K562 (cell line): ENCODE results near the gene RPUSD1. TPM values are rescaled to one million over a fixed set of nuclear protein-coding genes. Genes with fewer than 3 reads are reported as not detected.

Experiments used
- ATAC-seq: fragments of 200-7000 bp; cut with Tn5 transposase; 3 replicates; pipeline ENCODE4 v1.9.1; 2020; ENCODE audit warnings: moderate library complexity
- BruUV-seq: library from RNA; stranded (reverse); fragments of 400-500 nt; replicated peaks from 2 replicates; lab custom pipeline; 2021; lab: Mats Ljungman, UMichigan
- CTCF ChIA-PET: fragments of 300-600 bp; formaldehyde crosslinking; extraction: SDS; loops from one replicate; lab custom pipeline; 2021; ENCODE audit warnings: low intra/inter-chr PET ratio; lab: Yijun Ruan, JAX
- POLR2A ChIA-PET: fragments of 300-600, 350-650 bp; sonication (Branson Sonifier 250); formaldehyde crosslinking; extraction: SDS; loops from one replicate; lab custom pipeline; 2021; ENCODE audit warnings: antibody characterized with exemption, inconsistent platforms; lab: Yijun Ruan, JAX
- DNase-seq, 4 experiments: peaks; one replicate each; pipeline versions ENCODE4 v3.0.0 to v3.0.0-alpha.2; 2011 to 2018; ENCODE audit warnings: low spot score in 3 of 4, mixed read lengths in 3 of 4; ENCODE audit errors: extremely low read depth in 1 of 4
- FAIRE-seq: peaks from 2 replicates; lab custom pipeline; 2011; peaks lifted over from hg19 to GRCh38; lab: Jason Lieb, UNC
- H2AFZ ChIP-seq: 2 replicates; pipeline ENCODE4 v1.6.0; 2011; ENCODE audit warnings: low read depth, low read length, control low read depth, inconsistent platforms
- H3K27ac ChIP-seq: fragments of 200-600 bp; 3 replicates; pipeline ENCODE4 v1.8.0; 2011; ENCODE audit warnings: low read depth, mild to moderate bottlenecking, control low read depth, inconsistent platforms, low read length, moderate library complexity, mixed read lengths; ENCODE audit errors: extremely low read depth
- H3K27me3 ChIP-seq, 2 experiments: fragments of 300-600 bp in 1 of 2; 2 replicates in 1 of 2; 3 replicates in 1 of 2; pipeline versions ENCODE4 v1.6.0 to v1.8.0; 2011; ENCODE audit warnings: inconsistent platforms in 2 of 2, low read length in 2 of 2, mild to moderate bottlenecking in 1 of 2, mixed read lengths in 1 of 2, moderate library complexity in 1 of 2; ENCODE audit not compliant: control insufficient read depth in 2 of 2, insufficient read depth in 2 of 2
- H3K36me3 ChIP-seq: fragments of 300-600 bp; 3 replicates; pipeline ENCODE4 v1.8.0; 2011; ENCODE audit warnings: mild to moderate bottlenecking, low read length, inconsistent platforms; ENCODE audit not compliant: control insufficient read depth, insufficient read depth
- H3K4me1 ChIP-seq, 2 experiments: fragments of 200-600 bp in 1 of 2; replicated peaks in 1 of 2; 2 replicates in 1 of 2; 3 replicates in 1 of 2; pipeline versions ENCODE4 v1.5.1 to v1.8.0; 2011; ENCODE audit warnings: inconsistent platforms in 2 of 2, low read length in 2 of 2, mild to moderate bottlenecking in 1 of 2, mixed read lengths in 1 of 2, moderate library complexity in 1 of 2; ENCODE audit not compliant: control insufficient read depth in 2 of 2, insufficient read depth in 2 of 2
- H3K4me2 ChIP-seq: 2 replicates; pipeline ENCODE4 v1.6.1; 2011; ENCODE audit warnings: low read length, control low read depth, inconsistent platforms, mixed read lengths; ENCODE audit not compliant: insufficient read depth
- H3K4me3 ChIP-seq: fragments of 200-600 bp; sonication (generic), shearing (Covaris generic); 2 replicates; pipeline ENCODE4 v1.5.1; 2016; ENCODE audit warnings: control low read depth, inconsistent platforms
- H3K79me2 ChIP-seq: fragments of 200-600 bp; 3 replicates; pipeline ENCODE4 v1.8.0; 2011; ENCODE audit warnings: low read length, inconsistent platforms; ENCODE audit not compliant: control insufficient read depth, insufficient read depth
- H3K9ac ChIP-seq, 2 experiments: 2 replicates each; pipeline versions ENCODE4 v1.6.0 to v1.6.1; 2011; ENCODE audit warnings: low read depth in 2 of 2, low read length in 2 of 2, control low read depth in 1 of 2, inconsistent platforms in 1 of 2, mild to moderate bottlenecking in 1 of 2, mixed read lengths in 1 of 2; ENCODE audit not compliant: insufficient read depth in 1 of 2
- H3K9me1 ChIP-seq: one replicate; pipeline ENCODE4 v1.6.0; 2011; ENCODE audit warnings: inconsistent platforms, mild to moderate bottlenecking, low read length, moderate library complexity; ENCODE audit not compliant: control insufficient read depth, insufficient read depth
- H3K9me3 ChIP-seq: replicated peaks from 2 replicates; pipeline ENCODE4 v1.5.1; 2011; ENCODE audit warnings: low read depth, low read length, inconsistent platforms; ENCODE audit not compliant: control insufficient read depth, insufficient read depth
- H4K20me1 ChIP-seq: replicated peaks from 2 replicates; pipeline ENCODE4 v1.6.1; 2011; ENCODE audit warnings: low read length, inconsistent platforms, mixed read lengths; ENCODE audit not compliant: control insufficient read depth, insufficient read depth
- EGR1 ChIP-seq: fragments of 450-650 bp; conservative IDR thresholded peaks from 2 replicates; pipeline ENCODE4 v1.6.1; 2017; ENCODE audit warnings: mild to moderate bottlenecking
- HMGN3 ChIP-seq: IDR thresholded peaks from 2 replicates; pipeline ENCODE4 v1.6.1; 2011; ENCODE audit warnings: borderline replicate concordance, low read depth, mild to moderate bottlenecking, mixed read lengths, low read length; ENCODE audit not compliant: insufficient read length; ENCODE audit errors: extremely low read depth
- POLR2A ChIP-seq: fragments of 450-650 bp; conservative IDR thresholded peaks from 2 replicates; pipeline ENCODE4 v1.6.1; 2016
- POLR2G ChIP-seq: fragments of 200-400 bp; formaldehyde crosslinking; IDR thresholded peaks from 2 replicates; pipeline ENCODE4 v1.6.1; 2017; ENCODE audit warnings: low read depth, mild to moderate bottlenecking, antibody characterized with exemption, low read length, moderate library complexity
- PTBP1 ChIP-seq: fragments of 200-400 bp; formaldehyde crosslinking; IDR thresholded peaks from 2 replicates; pipeline ENCODE4 v1.6.1; 2017; ENCODE audit warnings: low read depth, low read length
- RBM14 ChIP-seq: fragments of 200-400 bp; formaldehyde crosslinking; IDR thresholded peaks from 2 replicates; pipeline ENCODE4 v1.6.1; 2018; ENCODE audit warnings: low read depth, mild to moderate bottlenecking, low read length, moderate library complexity, borderline replicate concordance; ENCODE audit not compliant: insufficient read depth
- SP1 ChIP-seq: sonication (generic); formaldehyde crosslinking; IDR thresholded peaks from 2 replicates; pipeline ENCODE4 v1.8.1; 2022; ENCODE audit warnings: mild to moderate bottlenecking, missing genetic modification reagents
- ZNF639 ChIP-seq, 2 experiments: fragments of 200-800 bp in 1 of 2; sonication (Bioruptor generic) in 1 of 2; sonication (generic) in 1 of 2; formaldehyde crosslinking in 1 of 2; IDR thresholded peaks in 1 of 2; conservative IDR thresholded peaks in 1 of 2; 2 replicates each; pipeline versions ENCODE4 v1.5.0 to v1.6.1; 2016 to 2020; ENCODE audit warnings: missing compliant biosample characterization in 1 of 2, missing genetic modification characterization in 1 of 2, missing genetic modification reagents in 1 of 2
- WGBS: fragments of 100-300 bp; shearing (Covaris generic); methylation state at CpG from one replicate; pipeline ENCODE4 v1.1.6; 2016; ENCODE audit warnings: low coverage, mixed read lengths; ENCODE audit not compliant: insufficient coverage; ENCODE audit errors: missing lambda C conversion rate; 5-methylcytosine and 5-hydroxymethylcytosine counted together
- in situ Hi-C: fragments of 300-500 bp; cut with MboI; formaldehyde crosslinking; loops from 4 replicates; pipeline ENCODE4 v1.15.0; 2018; ENCODE audit warnings: inconsistent platforms, mixed read lengths
- intact Hi-C: fragments of 100-400 bp; cut with micrococcal nuclease; formaldehyde crosslinking; loops from 2 replicates; pipeline ENCODE4 v1.14.2; 2022
- polyA plus RNA-seq, 8 experiments: library from polyadenylated mRNA; depleted of rRNA in 4 of 8; stranded (reverse) in 5 of 8; unstranded in 3 of 8; fragments of >200 nt; fragmentation: Nextera tagmentation in 2 of 8; fragmentation: Illumina TruSeq in 1 of 8; extraction: Ambion mirVana in 2 of 8; extraction: Trizol in 1 of 8; gene quantifications; 2 replicates each; pipeline versions ENCODE4 v1.2.1 to v1.2.3, GENCODE V29; 2011 to 2014; ENCODE audit warnings: inconsistent platforms in 1 of 8, missing spikeins in 1 of 8
- total RNA-seq, 7 experiments: library from RNA; depleted of rRNA in 6 of 7; stranded (reverse); fragments of >200 nt in 6 of 7; fragmentation: Illumina TruSeq in 2 of 7; extraction: Trizol in 2 of 7; gene quantifications; 2 replicates each; pipeline versions ENCODE4 v1.2.1 to v1.2.3, GENCODE V29; 2011 to 2021; ENCODE audit warnings: low replicate concordance in 1 of 7

Gene RPUSD1
- total and polyA plus RNA-seq, 9 of the 15 experiments (the other 6 are each of a cell fraction or from before 2014, with no cell fraction given) = 0.45 to 56.6 (median 12.0) TPM

GRCh38 chr16:800834-801511 lies 12.8 kb upstream of the RPUSD1 start:
- CTCF ChIA-PET = no interaction called here
- intact Hi-C loops (no loop called here), in situ Hi-C loops (no loop called here)
- POLR2A ChIA-PET = interaction anchor here (0.5 to 1.6 kb wide), 5 partner anchors 11 to 106 kb away, joined by 3 to 6 read pairs (median 4); partner anchors contain the start of genes CHTF18 and RPUSD1
- H3K27ac ChIP-seq = no peak overlapping the region
- no peaks in the 10 kb centered on the region for H3K9me1 ChIP-seq
- TF ChIP-seq EGR1 (0 out of 2 replicates have a peak, but pooled peaks have one; percentile 27), POLR2G (peak; percentile 56), HMGN3 (peak; percentile 44), SP1 (CRISPR knock-in tag) (0 out of 2 replicates have a peak, but pooled peaks have one; percentile 17), RBM14 (no peak), PTBP1 (no peak), POLR2A (0 out of 2 replicates have a peak, but pooled peaks have one; percentile 36), ZNF639 (CRISPR knock-in tag; conservative IDR thresholded peaks at IDR 0.05 in 1 of 2, IDR thresholded peaks at IDR 0.05 in 1 of 2) (no peak)
- FAIRE-seq (no peak), ATAC-seq (peak; percentile 3; the same call in 1 of the 3 replicates), DNase-seq (peak in 1 of 4 experiments; percentile 20)
- no peaks in the 10 kb centered on the region for H3K79me2 ChIP-seq
- H3K9ac ChIP-seq = peak overlapping the region in 1 of 2 experiments; percentile 14; a peak in 1 of 4 replicates
- 13% methylated on average over 15 of the region's 17 CpGs for WGBS
- peaks cover 11% of the 10 kb centered on the region for H4K20me1 ChIP-seq
- peaks cover 0 to 90% of the 10 kb centered on the region in 2 experiments; a peak in 2 of 5 replicates for H3K4me1 ChIP-seq
- H3K27me3 ChIP-seq = no peaks in the 10 kb centered on the region
- no peak overlapping the region for H2AFZ ChIP-seq
- BruUV-seq = no TSS peak
- no peaks in the 10 kb centered on the region for H3K9me3 ChIP-seq
- no peak overlapping the region for H3K4me3 ChIP-seq
- H3K4me2 ChIP-seq = no peak overlapping the region
- H3K36me3 ChIP-seq = peaks cover 15% of the 10 kb centered on the region; the same call in 1 of the 3 replicates
